ENCODE measurements around the gene RHBDF2. TPM values are rescaled to one million over a fixed set of nuclear protein-coding genes. Genes with fewer than 3 reads are reported as not detected.

RHBDF2 gene
- total RNA-seq, 1 donor from 2014 or later = 30.7 TPM

GRCh38 chr17:76521262-76521661, 20.0 kb upstream of the RHBDF2 start:
- no peaks in the 10 kb centered on the region for H3K9me3 Mint-ChIP-seq (ENCODE audit: unreplicated experiment)
- Histone ChIP-seq H4K20me1 (ENCODE audit: insufficient read depth, low read length) (no peaks in the 10 kb centered on the region), H3K36me3 (ENCODE audit: insufficient read depth, low read length) (no peaks in the 10 kb centered on the region), H3K79me2 (ENCODE audit: insufficient read depth, low read length) (no peaks in the 10 kb centered on the region), H3K9ac (ENCODE audit: low read length) (no peak overlapping the region), H3K4me3 (ENCODE audit: insufficient read depth, low read depth, low read length) (no peak overlapping the region), H3K4me1 (ENCODE audit: insufficient read depth, low read length) (peaks cover 10% of the 10 kb centered on the region), H3K27ac (ENCODE audit: low read depth, low read length) (no peak overlapping the region), H2AFZ (ENCODE audit: low read depth, low read length) (no peak overlapping the region), H3K9me3 (ENCODE audit: insufficient read depth, low read depth, low read length) (no peaks in the 10 kb centered on the region), H3K27me3 (ENCODE audit: insufficient read depth, low read length) (no peaks in the 10 kb centered on the region), H3K4me2 (ENCODE audit: low read length) (no peak overlapping the region)
- H3K4me3 Mint-ChIP-seq (ENCODE audit: unreplicated experiment) = no peak overlapping the region
- no peaks in the 10 kb centered on the region for H3K4me1 Mint-ChIP-seq (ENCODE audit: low read depth, unreplicated experiment)
- H3K27ac Mint-ChIP-seq (ENCODE audit: unreplicated experiment) = no peak overlapping the region
- no peaks in the 10 kb centered on the region for H3K36me3 Mint-ChIP-seq (ENCODE audit: low read depth, unreplicated experiment)
- peaks cover 26% of the 10 kb centered on the region for H3K27me3 Mint-ChIP-seq (ENCODE audit: low read depth, unreplicated experiment)
- TF ChIP-seq EZH2 (IDR thresholded peaks at IDR 0.05; ENCODE audit: insufficient read depth, low read length) (no peak), CTCF (IDR thresholded peaks at IDR 0.05; ENCODE audit: insufficient read depth, low read depth, low read length) (no peak)
- no peak for DNase-seq (ENCODE audit: low read depth)
- FAIRE-seq = no peak

GRCh38 chr17:76519048-76519966, 18.1 kb upstream of the RHBDF2 start:
- Histone ChIP-seq H4K20me1 (ENCODE audit: insufficient read depth, low read length) (no peaks in the 10 kb centered on the region), H2AFZ (ENCODE audit: low read depth, low read length) (no peak overlapping the region), H3K4me1 (ENCODE audit: insufficient read depth, low read length) (peaks cover 11% of the 10 kb centered on the region), H3K27ac (ENCODE audit: low read depth, low read length) (no peak overlapping the region), H3K9ac (ENCODE audit: low read length) (no peak overlapping the region), H3K4me2 (ENCODE audit: low read length) (no peak overlapping the region), H3K9me3 (ENCODE audit: insufficient read depth, low read depth, low read length) (no peaks in the 10 kb centered on the region), H3K27me3 (ENCODE audit: insufficient read depth, low read length) (no peaks in the 10 kb centered on the region), H3K36me3 (ENCODE audit: insufficient read depth, low read length) (no peaks in the 10 kb centered on the region), H3K4me3 (ENCODE audit: insufficient read depth, low read depth, low read length) (no peak overlapping the region), H3K79me2 (ENCODE audit: insufficient read depth, low read length) (no peaks in the 10 kb centered on the region)
- no peak overlapping the region for H3K27ac Mint-ChIP-seq (ENCODE audit: unreplicated experiment)
- H3K36me3 Mint-ChIP-seq (ENCODE audit: low read depth, unreplicated experiment) = no peaks in the 10 kb centered on the region
- peaks cover 8% of the 10 kb centered on the region for H3K4me1 Mint-ChIP-seq (ENCODE audit: low read depth, unreplicated experiment)
- FAIRE-seq (no peak), DNase-seq (ENCODE audit: low read depth) (no peak)
- TF ChIP-seq EZH2 (IDR thresholded peaks at IDR 0.05; ENCODE audit: insufficient read depth, low read length) (no peak), CTCF (IDR thresholded peaks at IDR 0.05; ENCODE audit: insufficient read depth, low read depth, low read length) (no peak)
- no peaks in the 10 kb centered on the region for H3K9me3 Mint-ChIP-seq (ENCODE audit: unreplicated experiment)
- no peak overlapping the region for H3K4me3 Mint-ChIP-seq (ENCODE audit: unreplicated experiment)
- peaks cover 26% of the 10 kb centered on the region for H3K27me3 Mint-ChIP-seq (ENCODE audit: low read depth, unreplicated experiment)

- peaks cover 32% of the 10 kb centered on the region for H3K27me3 Mint-ChIP-seq (ENCODE audit: low read depth, unreplicated experiment)
- Histone ChIP-seq H3K27me3 (ENCODE audit: insufficient read depth, low read length) (no peaks in the 10 kb centered on the region), H3K9me3 (ENCODE audit: insufficient read depth, low read depth, low read length) (no peaks in the 10 kb centered on the region), H4K20me1 (ENCODE audit: insufficient read depth, low read length) (no peaks in the 10 kb centered on the region), H3K4me3 (ENCODE audit: insufficient read depth, low read depth, low read length) (no peak overlapping the region), H3K36me3 (ENCODE audit: insufficient read depth, low read length) (no peaks in the 10 kb centered on the region), H3K27ac (ENCODE audit: low read depth, low read length) (no peak overlapping the region), H2AFZ (ENCODE audit: low read depth, low read length) (no peak overlapping the region), H3K9ac (ENCODE audit: low read length) (no peak overlapping the region), H3K4me1 (ENCODE audit: insufficient read depth, low read length) (peaks cover 11% of the 10 kb centered on the region), H3K79me2 (ENCODE audit: insufficient read depth, low read length) (no peaks in the 10 kb centered on the region), H3K4me2 (ENCODE audit: low read length) (no peak overlapping the region)
- no peak overlapping the region for H3K4me3 Mint-ChIP-seq (ENCODE audit: unreplicated experiment)
- FAIRE-seq = no peak
- TF ChIP-seq EZH2 (IDR thresholded peaks at IDR 0.05; ENCODE audit: insufficient read depth, low read length) (no peak), CTCF (IDR thresholded peaks at IDR 0.05; ENCODE audit: insufficient read depth, low read depth, low read length) (no peak)
- DNase-seq (ENCODE audit: low read depth) = no peak
- H3K27ac Mint-ChIP-seq (ENCODE audit: unreplicated experiment) = no peak overlapping the region
- no peaks in the 10 kb centered on the region for H3K36me3 Mint-ChIP-seq (ENCODE audit: low read depth, unreplicated experiment)
- peaks cover 8% of the 10 kb centered on the region for H3K4me1 Mint-ChIP-seq (ENCODE audit: low read depth, unreplicated experiment)
- H3K9me3 Mint-ChIP-seq (ENCODE audit: unreplicated experiment) = no peaks in the 10 kb centered on the region
Measured at GRCh38 chr17:76517638-76518038, 16.4 kb upstream of the RHBDF2 start.
